ENCODE results near the gene HES6.

- TF ChIP-seq CTCF (IDR thresholded peaks at IDR 0.05 in 4 of 5, conservative IDR thresholded peaks at IDR 0.05 in 1 of 5) (peak; percentile 28 to 47 (median 34)), POLR2A (IDR thresholded peaks at IDR 0.05) (peak; percentile 91 to 96)
Measured at GRCh38 chr2:238288650-238289573, 49.1 kb upstream of the HES6 start.

Data from gastrocnemius medialis (tissue), 4 donors.